Measurements from ENCODE around the gene OR51B2.

Gene OR51B2

GRCh38 chr11:5283882-5284281, 40.2 kb downstream of the OR51B2 start:
- Histone ChIP-seq H3K36me3 (ENCODE audit: control insufficient read depth in 5 of 5, insufficient read depth in 5 of 5, low read length in 5 of 5) (no peaks in the 10 kb centered on the region), H3K9ac (ENCODE audit: low read length in 5 of 5) (no peak overlapping the region), H3K4me1 (ENCODE audit: control insufficient read depth in 5 of 5, insufficient read depth in 5 of 5, low read length in 5 of 5) (no peaks in the 10 kb centered on the region), H3K4me3 (ENCODE audit: low read depth in 1 of 5, low read length in 5 of 5) (no peak overlapping the region), H3K27me3 (ENCODE audit: control insufficient read depth in 5 of 5, insufficient read depth in 4 of 5, low read length in 5 of 5) (no peaks in the 10 kb centered on the region), H3K9me3 (ENCODE audit: control insufficient read depth in 5 of 5, low read length in 5 of 5) (no peaks in the 10 kb centered on the region), H3K27ac (ENCODE audit: low read depth, low read length) (no peak overlapping the region)

DNA sequence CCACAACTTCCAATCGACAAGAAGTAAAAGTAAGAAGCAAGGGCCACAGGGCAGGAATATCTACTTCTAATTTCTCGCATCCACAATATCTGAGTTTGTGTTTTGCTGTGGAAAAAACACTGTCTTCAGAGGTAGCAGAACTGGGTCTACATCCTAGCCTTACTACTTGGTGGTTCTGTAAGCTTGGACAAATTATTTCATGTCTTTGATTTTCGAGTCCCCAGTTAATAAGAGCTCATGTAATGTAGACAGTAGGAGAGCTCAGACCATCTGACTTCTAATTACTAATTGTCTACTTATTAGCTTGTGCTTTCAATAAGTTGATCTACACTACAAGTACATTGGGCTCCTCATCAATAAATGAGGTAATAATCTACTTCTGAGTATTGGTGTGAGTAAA, 41.0 kb downstream of the OR51B2 start:
- H3K9ac ChIP-seq (ENCODE audit: low read length in 5 of 5) = no peak overlapping the region

DNA sequence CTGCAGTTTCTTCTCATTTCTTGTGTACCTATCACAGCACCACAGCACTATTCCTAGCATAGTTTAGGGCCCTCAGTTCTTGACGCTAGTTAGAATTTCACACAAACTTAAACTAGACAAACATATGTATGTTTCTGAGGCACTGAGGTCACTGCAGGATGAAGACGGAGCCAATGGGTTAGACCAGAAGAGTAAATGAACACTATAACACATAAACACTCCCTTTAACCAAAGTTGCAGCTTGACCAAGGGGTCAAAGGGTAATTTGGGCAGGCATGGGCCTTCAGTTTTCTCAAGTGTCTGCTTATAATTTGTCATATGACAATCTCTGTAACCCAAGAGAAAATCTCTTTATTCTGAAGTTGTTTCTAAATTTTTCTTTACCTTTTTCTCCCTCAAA, 41.5 kb downstream of the OR51B2 start:
- no peak overlapping the region for H3K4me3 ChIP-seq (ENCODE audit: low read depth in 1 of 5, low read length in 5 of 5)
- H3K27ac ChIP-seq (ENCODE audit: low read depth, low read length) = no peak overlapping the region
- no peaks in the 10 kb centered on the region for H3K9me3 ChIP-seq (ENCODE audit: control insufficient read depth in 5 of 5, low read length in 5 of 5)
- H3K27me3 ChIP-seq (ENCODE audit: control insufficient read depth in 5 of 5, insufficient read depth in 4 of 5, low read length in 5 of 5) = no peaks in the 10 kb centered on the region
- no peaks in the 10 kb centered on the region for H3K4me1 ChIP-seq (ENCODE audit: control insufficient read depth in 5 of 5, insufficient read depth in 5 of 5, low read length in 5 of 5)
- H3K36me3 ChIP-seq (ENCODE audit: control insufficient read depth in 5 of 5, insufficient read depth in 5 of 5, low read length in 5 of 5) = no peaks in the 10 kb centered on the region
- no peak overlapping the region for H3K9ac ChIP-seq (ENCODE audit: low read length in 5 of 5)

More for the DNA sequence above, 41.0 kb downstream of the OR51B2 start:
- Histone ChIP-seq H3K27me3 (ENCODE audit: control insufficient read depth in 5 of 5, insufficient read depth in 4 of 5, low read length in 5 of 5) (no peaks in the 10 kb centered on the region), H3K4me1 (ENCODE audit: control insufficient read depth in 5 of 5, insufficient read depth in 5 of 5, low read length in 5 of 5) (no peaks in the 10 kb centered on the region), H3K4me3 (ENCODE audit: low read depth in 1 of 5, low read length in 5 of 5) (no peak overlapping the region), H3K27ac (ENCODE audit: low read depth, low read length) (no peak overlapping the region), H3K9me3 (ENCODE audit: control insufficient read depth in 5 of 5, low read length in 5 of 5) (no peaks in the 10 kb centered on the region), H3K36me3 (ENCODE audit: control insufficient read depth in 5 of 5, insufficient read depth in 5 of 5, low read length in 5 of 5) (no peaks in the 10 kb centered on the region)

GRCh38 chr11:5281596-5281995, 42.5 kb downstream of the OR51B2 start:
- H3K27ac ChIP-seq (ENCODE audit: low read depth, low read length) = no peak overlapping the region
- H3K36me3 ChIP-seq (ENCODE audit: control insufficient read depth in 5 of 5, insufficient read depth in 5 of 5, low read length in 5 of 5) = no peaks in the 10 kb centered on the region
- H3K27me3 ChIP-seq (ENCODE audit: control insufficient read depth in 5 of 5, insufficient read depth in 4 of 5, low read length in 5 of 5) = no peaks in the 10 kb centered on the region
- H3K4me3 ChIP-seq (ENCODE audit: low read depth in 1 of 5, low read length in 5 of 5) = no peak overlapping the region
- H3K9me3 ChIP-seq (ENCODE audit: control insufficient read depth in 5 of 5, low read length in 5 of 5) = no peaks in the 10 kb centered on the region
- no peak overlapping the region for H3K9ac ChIP-seq (ENCODE audit: low read length in 5 of 5)
- no peaks in the 10 kb centered on the region for H3K4me1 ChIP-seq (ENCODE audit: control insufficient read depth in 5 of 5, insufficient read depth in 5 of 5, low read length in 5 of 5)

- no peaks in the 10 kb centered on the region for H3K27me3 ChIP-seq (ENCODE audit: control insufficient read depth in 5 of 5, insufficient read depth in 4 of 5, low read length in 5 of 5)
- H3K9me3 ChIP-seq (ENCODE audit: control insufficient read depth in 5 of 5, low read length in 5 of 5) = no peaks in the 10 kb centered on the region
- H3K4me1 ChIP-seq (ENCODE audit: control insufficient read depth in 5 of 5, insufficient read depth in 5 of 5, low read length in 5 of 5) = no peaks in the 10 kb centered on the region
- no peak overlapping the region for H3K27ac ChIP-seq (ENCODE audit: low read depth, low read length)
- H3K4me3 ChIP-seq (ENCODE audit: low read depth in 1 of 5, low read length in 5 of 5) = no peak overlapping the region
- no peak overlapping the region for H3K9ac ChIP-seq (ENCODE audit: low read length in 5 of 5)
- H3K36me3 ChIP-seq (ENCODE audit: control insufficient read depth in 5 of 5, insufficient read depth in 5 of 5, low read length in 5 of 5) = no peaks in the 10 kb centered on the region
Observed at GRCh38 chr11:5280582-5281102, 43.5 kb downstream of the OR51B2 start.

DNA sequence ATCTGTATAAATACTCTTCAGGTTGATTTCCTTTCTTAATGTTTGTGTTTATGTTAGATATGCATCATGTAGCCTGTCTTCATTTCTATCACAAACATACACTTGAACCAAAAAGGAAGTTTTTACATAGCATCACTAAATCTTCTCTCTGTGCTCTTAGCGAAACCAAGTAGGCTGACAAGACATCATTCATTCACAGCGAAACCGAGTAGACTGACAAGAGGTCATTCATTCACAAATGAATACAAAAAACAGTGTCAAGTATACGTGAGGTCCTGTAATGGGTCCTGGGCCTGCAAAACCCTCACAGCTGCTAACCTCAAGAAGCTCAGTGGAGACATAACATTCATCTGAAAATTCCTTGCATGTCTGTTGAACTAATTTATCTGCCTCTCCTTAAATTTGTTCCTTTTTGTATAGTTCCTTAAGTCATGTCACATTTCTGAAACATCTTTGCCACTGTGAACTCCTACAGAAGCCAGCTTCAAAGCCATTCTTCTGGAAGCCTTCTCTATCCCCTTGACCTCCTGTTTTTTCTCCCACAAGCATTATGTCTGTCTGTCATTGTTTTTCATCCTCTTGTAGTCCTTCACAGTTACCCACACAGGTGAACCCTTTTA, 44.5 kb downstream of the OR51B2 start:
- H3K9ac ChIP-seq (ENCODE audit: low read length in 5 of 5) = no peak overlapping the region
- H3K27ac ChIP-seq (ENCODE audit: low read depth, low read length) = no peak overlapping the region
- H3K27me3 ChIP-seq (ENCODE audit: control insufficient read depth in 5 of 5, insufficient read depth in 4 of 5, low read length in 5 of 5) = no peaks in the 10 kb centered on the region
- H3K4me3 ChIP-seq (ENCODE audit: low read depth in 1 of 5, low read length in 5 of 5) = no peak overlapping the region
- H3K36me3 ChIP-seq (ENCODE audit: control insufficient read depth in 5 of 5, insufficient read depth in 5 of 5, low read length in 5 of 5) = no peaks in the 10 kb centered on the region
- H3K9me3 ChIP-seq (ENCODE audit: control insufficient read depth in 5 of 5, low read length in 5 of 5) = no peaks in the 10 kb centered on the region
- H3K4me1 ChIP-seq (ENCODE audit: control insufficient read depth in 5 of 5, insufficient read depth in 5 of 5, low read length in 5 of 5) = no peaks in the 10 kb centered on the region

DNA sequence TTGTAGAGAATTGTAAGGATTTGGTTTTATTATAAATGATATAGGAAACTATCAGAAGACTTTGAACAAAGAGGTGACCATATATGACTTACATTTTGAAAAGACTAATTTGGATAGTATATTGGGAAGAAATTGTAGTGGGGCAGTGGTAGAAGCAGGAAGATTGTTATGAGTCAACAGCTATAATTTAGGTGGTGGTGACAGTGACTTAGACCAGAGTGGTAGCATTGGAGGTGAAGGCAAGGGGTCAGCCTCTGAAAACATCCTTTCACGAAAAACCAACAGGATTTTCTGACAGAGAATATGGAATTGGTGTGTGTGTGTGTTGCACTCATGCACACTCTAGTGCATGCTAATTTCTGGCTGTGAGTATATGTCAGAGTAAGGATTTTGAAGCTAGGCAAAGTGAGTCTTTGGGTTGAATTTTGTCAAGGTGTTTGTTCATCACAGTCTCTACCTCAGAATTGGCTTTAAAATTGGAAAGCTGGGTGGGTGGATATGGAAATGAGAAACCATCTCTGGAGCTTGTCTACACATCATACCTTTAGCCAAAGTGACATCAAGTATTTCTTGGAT, 46.2 kb downstream of the OR51B2 start:
- no peaks in the 10 kb centered on the region for H3K27me3 ChIP-seq (ENCODE audit: control insufficient read depth in 5 of 5, insufficient read depth in 4 of 5, low read length in 5 of 5)
- no peaks in the 10 kb centered on the region for H3K9me3 ChIP-seq (ENCODE audit: control insufficient read depth in 5 of 5, low read length in 5 of 5)
- H3K4me1 ChIP-seq (ENCODE audit: control insufficient read depth in 5 of 5, insufficient read depth in 5 of 5, low read length in 5 of 5) = no peaks in the 10 kb centered on the region
- H3K9ac ChIP-seq (ENCODE audit: low read length in 5 of 5) = no peak overlapping the region
- H3K36me3 ChIP-seq (ENCODE audit: control insufficient read depth in 5 of 5, insufficient read depth in 5 of 5, low read length in 5 of 5) = no peaks in the 10 kb centered on the region
- H3K27ac ChIP-seq (ENCODE audit: low read depth, low read length) = no peak overlapping the region
- no peak overlapping the region for H3K4me3 ChIP-seq (ENCODE audit: low read depth in 1 of 5, low read length in 5 of 5)

GRCh38 chr11:5276697-5277096, 47.4 kb downstream of the OR51B2 start:
- Histone ChIP-seq H3K27ac (ENCODE audit: low read depth, low read length) (no peak overlapping the region), H3K9me3 (ENCODE audit: control insufficient read depth in 5 of 5, low read length in 5 of 5) (no peaks in the 10 kb centered on the region), H3K9ac (ENCODE audit: low read length in 5 of 5) (no peak overlapping the region), H3K4me3 (ENCODE audit: low read depth in 1 of 5, low read length in 5 of 5) (no peak overlapping the region), H3K36me3 (ENCODE audit: control insufficient read depth in 5 of 5, insufficient read depth in 5 of 5, low read length in 5 of 5) (no peaks in the 10 kb centered on the region), H3K4me1 (ENCODE audit: control insufficient read depth in 5 of 5, insufficient read depth in 5 of 5, low read length in 5 of 5) (no peaks in the 10 kb centered on the region), H3K27me3 (ENCODE audit: control insufficient read depth in 5 of 5, insufficient read depth in 4 of 5, low read length in 5 of 5) (no peaks in the 10 kb centered on the region)

DNA sequence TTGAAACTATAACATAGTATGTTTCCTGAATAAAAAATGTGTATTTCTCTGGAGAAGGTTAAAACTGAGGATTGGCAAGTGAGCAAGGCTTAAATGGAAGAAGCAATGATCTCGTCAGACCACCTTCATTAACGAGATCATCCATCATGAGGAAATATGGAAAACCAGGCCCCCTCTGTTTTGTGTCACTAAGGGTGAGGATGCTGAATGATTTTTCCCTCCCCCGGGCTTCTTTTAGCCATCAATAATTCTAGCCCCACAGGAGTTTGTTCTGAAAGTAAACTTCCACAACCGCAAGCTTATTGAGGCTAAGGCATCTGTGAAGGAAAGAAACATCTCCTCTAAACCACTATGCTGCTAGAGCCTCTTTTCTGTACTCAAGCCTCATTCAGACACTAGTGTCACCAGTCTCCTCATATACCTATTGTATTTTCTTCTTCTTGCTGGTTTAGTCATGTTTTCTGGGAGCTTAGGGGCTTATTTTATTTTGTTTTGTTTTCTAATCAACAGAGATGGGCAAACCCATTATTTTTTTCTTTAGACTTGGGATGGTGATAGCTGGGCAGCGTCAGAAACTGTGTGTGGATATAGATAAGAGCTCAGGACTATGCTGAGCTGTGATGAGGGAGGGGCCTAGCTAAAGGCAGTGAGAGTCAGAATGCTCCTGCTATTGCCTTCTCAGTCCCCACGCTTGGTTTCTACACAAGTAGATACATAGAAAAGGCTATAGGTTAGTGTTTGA, 48.6 kb downstream of the OR51B2 start:
- no peaks in the 10 kb centered on the region for H3K27me3 ChIP-seq (ENCODE audit: control insufficient read depth in 5 of 5, insufficient read depth in 4 of 5, low read length in 5 of 5)
- H3K9ac ChIP-seq (ENCODE audit: low read length in 5 of 5) = no peak overlapping the region
- H3K9me3 ChIP-seq (ENCODE audit: control insufficient read depth in 5 of 5, low read length in 5 of 5) = no peaks in the 10 kb centered on the region
- H3K4me3 ChIP-seq (ENCODE audit: low read depth in 1 of 5, low read length in 5 of 5) = no peak overlapping the region
- no peaks in the 10 kb centered on the region for H3K4me1 ChIP-seq (ENCODE audit: control insufficient read depth in 5 of 5, insufficient read depth in 5 of 5, low read length in 5 of 5)
- H3K27ac ChIP-seq (ENCODE audit: low read depth, low read length) = no peak overlapping the region
- H3K36me3 ChIP-seq (ENCODE audit: control insufficient read depth in 5 of 5, insufficient read depth in 5 of 5, low read length in 5 of 5) = no peaks in the 10 kb centered on the region

- Histone ChIP-seq H3K9ac (ENCODE audit: low read length in 5 of 5) (no peak overlapping the region), H3K27ac (ENCODE audit: low read depth, low read length) (no peak overlapping the region), H3K27me3 (ENCODE audit: control insufficient read depth in 5 of 5, insufficient read depth in 4 of 5, low read length in 5 of 5) (no peaks in the 10 kb centered on the region), H3K9me3 (ENCODE audit: control insufficient read depth in 5 of 5, low read length in 5 of 5) (no peaks in the 10 kb centered on the region), H3K36me3 (ENCODE audit: control insufficient read depth in 5 of 5, insufficient read depth in 5 of 5, low read length in 5 of 5) (no peaks in the 10 kb centered on the region), H3K4me1 (ENCODE audit: control insufficient read depth in 5 of 5, insufficient read depth in 5 of 5, low read length in 5 of 5) (no peaks in the 10 kb centered on the region), H3K4me3 (ENCODE audit: low read depth in 1 of 5, low read length in 5 of 5) (no peak overlapping the region)
Observed at GRCh38 chr11:5274395-5274794, 49.7 kb downstream of the OR51B2 start.

Data from subcutaneous abdominal adipose tissue (tissue), 5 donors.